Measurements from ENCODE around the gene MTRF1. TPM values are rescaled to one million over a fixed set of nuclear protein-coding genes. Genes with fewer than 3 reads are reported as not detected.

MTRF1 gene
- total RNA-seq, 1 experiment from 2014 or later = 13.7 TPM

DNA sequence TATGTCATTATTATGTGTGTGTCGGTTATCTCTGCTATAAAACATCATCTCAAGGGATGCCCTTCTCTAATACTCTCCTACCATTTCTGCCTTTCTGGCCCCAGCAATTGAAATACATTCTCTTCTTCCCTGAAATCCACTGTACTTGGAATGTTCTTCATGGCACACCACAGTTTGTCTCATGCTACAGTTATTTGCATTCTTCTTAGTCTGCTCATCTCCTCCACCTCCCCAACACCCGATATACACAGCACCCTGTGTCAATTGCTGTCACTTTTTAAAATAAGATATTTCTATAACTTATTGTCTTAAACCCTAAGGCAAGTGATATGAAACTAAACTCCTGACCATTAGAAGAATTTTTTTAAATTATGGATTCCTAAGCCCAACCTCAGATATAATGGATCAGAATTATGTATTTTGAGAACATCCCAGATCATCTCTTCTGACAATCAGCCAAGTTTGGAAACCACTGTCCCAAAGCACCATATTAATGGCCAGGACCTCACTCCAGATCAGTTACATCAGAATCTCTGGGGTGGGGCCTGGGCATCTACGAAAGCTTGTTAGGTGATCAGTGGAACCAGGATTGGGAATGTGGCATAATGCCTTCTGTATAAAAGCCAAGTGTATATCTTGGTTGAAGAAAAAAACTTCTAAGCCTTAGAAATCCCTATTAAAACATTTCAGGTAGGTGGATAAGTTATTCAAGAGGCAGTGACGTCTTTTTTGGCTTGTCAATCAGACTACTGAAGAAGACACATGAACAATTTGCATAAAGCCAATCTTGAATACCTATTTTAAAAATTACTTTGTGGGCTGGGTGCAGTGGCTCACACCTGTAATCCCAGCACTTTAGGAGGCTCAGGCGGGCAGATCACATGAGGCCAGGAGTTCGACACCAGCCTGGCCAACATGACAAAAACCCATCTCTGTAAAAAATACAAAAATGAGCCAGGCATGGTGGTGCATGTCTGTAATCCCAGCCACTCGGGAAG lies 39.0 kb downstream of the MTRF1 start:
- H3K9me3 ChIP-seq (ENCODE audit: control insufficient read depth, insufficient read depth, low read depth, low read length) = no peaks in the 10 kb centered on the region
- H3K4me3 ChIP-seq (ENCODE audit: low read depth in 2 of 2, low read length in 2 of 2) = no peak overlapping the region
- ChIA-PET CTCF (no interaction called here), POLR2A (no interaction called here)
- no peak overlapping the region for H3K27ac ChIP-seq (ENCODE audit: low read length)
- TF ChIP-seq, protein P1, sequence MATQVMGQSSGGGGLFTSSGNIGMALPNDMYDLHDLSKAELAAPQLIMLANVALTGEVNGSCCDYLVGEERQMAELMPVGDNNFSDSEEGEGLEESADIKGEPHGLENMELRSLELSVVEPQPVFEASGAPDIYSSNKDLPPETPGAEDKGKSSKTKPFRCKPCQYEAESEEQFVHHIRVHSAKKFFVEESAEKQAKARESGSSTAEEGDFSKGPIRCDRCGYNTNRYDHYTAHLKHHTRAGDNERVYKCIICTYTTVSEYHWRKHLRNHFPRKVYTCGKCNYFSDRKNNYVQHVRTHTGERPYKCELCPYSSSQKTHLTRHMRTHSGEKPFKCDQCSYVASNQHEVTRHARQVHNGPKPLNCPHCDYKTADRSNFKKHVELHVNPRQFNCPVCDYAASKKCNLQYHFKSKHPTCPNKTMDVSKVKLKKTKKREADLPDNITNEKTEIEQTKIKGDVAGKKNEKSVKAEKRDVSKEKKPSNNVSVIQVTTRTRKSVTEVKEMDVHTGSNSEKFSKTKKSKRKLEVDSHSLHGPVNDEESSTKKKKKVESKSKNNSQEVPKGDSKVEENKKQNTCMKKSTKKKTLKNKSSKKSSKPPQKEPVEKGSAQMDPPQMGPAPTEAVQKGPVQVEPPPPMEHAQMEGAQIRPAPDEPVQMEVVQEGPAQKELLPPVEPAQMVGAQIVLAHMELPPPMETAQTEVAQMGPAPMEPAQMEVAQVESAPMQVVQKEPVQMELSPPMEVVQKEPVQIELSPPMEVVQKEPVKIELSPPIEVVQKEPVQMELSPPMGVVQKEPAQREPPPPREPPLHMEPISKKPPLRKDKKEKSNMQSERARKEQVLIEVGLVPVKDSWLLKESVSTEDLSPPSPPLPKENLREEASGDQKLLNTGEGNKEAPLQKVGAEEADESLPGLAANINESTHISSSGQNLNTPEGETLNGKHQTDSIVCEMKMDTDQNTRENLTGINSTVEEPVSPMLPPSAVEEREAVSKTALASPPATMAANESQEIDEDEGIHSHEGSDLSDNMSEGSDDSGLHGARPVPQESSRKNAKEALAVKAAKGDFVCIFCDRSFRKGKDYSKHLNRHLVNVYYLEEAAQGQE (IDR thresholded peaks at IDR 0.05; ENCODE audit: insufficient read depth in 1 of 2, low read depth in 2 of 2, low read length in 1 of 2) = no peak
- TF ChIP-seq POLR2AphosphoS5 (IDR thresholded peaks at IDR 0.05; ENCODE audit: low read depth, low read length) (no peak), CTCF (IDR thresholded peaks at IDR 0.05) (no peak), TCF7L2 (IDR thresholded peaks at IDR 0.05; ENCODE audit: low read depth, low read length) (no peak), SIN3A (IDR thresholded peaks at IDR 0.05; ENCODE audit: borderline replicate concordance, insufficient read depth, low read depth, low read length) (no peak)
- H3K36me3 ChIP-seq (ENCODE audit: control insufficient read depth, insufficient read depth, low read length) = no peaks in the 10 kb centered on the region
- intact Hi-C loops (cut with micrococcal nuclease; ENCODE audit: unreplicated experiment) = no loop called here
- in situ Hi-C loops (cut with HindIII; ENCODE audit: low pct_unique_long_range_greater_than_20kb, low sequenced_read_pairs) = no loop called here
- no peaks in the 10 kb centered on the region for H3K4me1 ChIP-seq (ENCODE audit: control insufficient read depth, insufficient read depth, low read length)
- no peaks in the 10 kb centered on the region for H3K27me3 ChIP-seq (ENCODE audit: control insufficient read depth, insufficient read depth, low read length)
- no peak for DNase-seq (ENCODE audit: low read depth, low spot score)
- no peak for ATAC-seq
- BruUV-seq (replicated peaks) = no TSS peak

- H3K4me3 ChIP-seq (ENCODE audit: low read depth in 2 of 2, low read length in 2 of 2) = no peak overlapping the region
- no TSS peak for BruUV-seq (replicated peaks)
- intact Hi-C loops (cut with micrococcal nuclease; ENCODE audit: unreplicated experiment) = loop anchor here (1.0 kb wide), 1 partner anchor 147 kb away; no protein-coding TSS in a partner anchor
- ATAC-seq = peak; percentile 92
- in situ Hi-C loops (cut with HindIII; ENCODE audit: low pct_unique_long_range_greater_than_20kb, low sequenced_read_pairs) = no loop called here
- TF ChIP-seq POLR2AphosphoS5 (IDR thresholded peaks at IDR 0.05; ENCODE audit: low read depth, low read length) = no peak
- TF ChIP-seq, protein P1 (IDR thresholded peaks at IDR 0.05; ENCODE audit: insufficient read depth in 1 of 2, low read depth in 2 of 2, low read length in 1 of 2) = no peak
- TF ChIP-seq CTCF (IDR thresholded peaks at IDR 0.05) = peak; percentile 75
- TF ChIP-seq TCF7L2 (IDR thresholded peaks at IDR 0.05; ENCODE audit: low read depth, low read length) = no peak
- no peak for TF ChIP-seq SIN3A (IDR thresholded peaks at IDR 0.05; ENCODE audit: borderline replicate concordance, insufficient read depth, low read depth, low read length)
- no peak overlapping the region for H3K27ac ChIP-seq (ENCODE audit: low read length)
- H3K9me3 ChIP-seq (ENCODE audit: control insufficient read depth, insufficient read depth, low read depth, low read length) = no peaks in the 10 kb centered on the region
- no peaks in the 10 kb centered on the region for H3K4me1 ChIP-seq (ENCODE audit: control insufficient read depth, insufficient read depth, low read length)
- ChIA-PET POLR2A (no interaction called here), CTCF (no interaction called here)
- peak; percentile 43 for DNase-seq (ENCODE audit: low read depth, low spot score)
- H3K27me3 ChIP-seq (ENCODE audit: control insufficient read depth, insufficient read depth, low read length) = no peaks in the 10 kb centered on the region
- H3K36me3 ChIP-seq (ENCODE audit: control insufficient read depth, insufficient read depth, low read length) = no peaks in the 10 kb centered on the region
These were observed 41.0 kb downstream of the MTRF1 start for GRCh38 chr13:41222259-41222852.

All from Panc1 (cell line).